H54 (cell line): Measurements from ENCODE around the gene TTLL6.

ENCODE experiments used
- DNase-seq: peaks from one replicate; pipeline ENCODE4 v3.0.0; 2011; ENCODE audit warnings: low spot score, mixed read lengths; ENCODE audit not compliant: insufficient read length
- FAIRE-seq: peaks from 3 replicates; lab custom pipeline; 2011; peaks lifted over from hg19 to GRCh38; lab: Jason Lieb, UNC
- POLR2A ChIP-seq: IDR thresholded peaks from 2 replicates; pipeline ENCODE4 v1.6.1; 2011; ENCODE audit warnings: low read depth, mild to moderate bottlenecking, low read length

TTLL6 gene

DNA sequence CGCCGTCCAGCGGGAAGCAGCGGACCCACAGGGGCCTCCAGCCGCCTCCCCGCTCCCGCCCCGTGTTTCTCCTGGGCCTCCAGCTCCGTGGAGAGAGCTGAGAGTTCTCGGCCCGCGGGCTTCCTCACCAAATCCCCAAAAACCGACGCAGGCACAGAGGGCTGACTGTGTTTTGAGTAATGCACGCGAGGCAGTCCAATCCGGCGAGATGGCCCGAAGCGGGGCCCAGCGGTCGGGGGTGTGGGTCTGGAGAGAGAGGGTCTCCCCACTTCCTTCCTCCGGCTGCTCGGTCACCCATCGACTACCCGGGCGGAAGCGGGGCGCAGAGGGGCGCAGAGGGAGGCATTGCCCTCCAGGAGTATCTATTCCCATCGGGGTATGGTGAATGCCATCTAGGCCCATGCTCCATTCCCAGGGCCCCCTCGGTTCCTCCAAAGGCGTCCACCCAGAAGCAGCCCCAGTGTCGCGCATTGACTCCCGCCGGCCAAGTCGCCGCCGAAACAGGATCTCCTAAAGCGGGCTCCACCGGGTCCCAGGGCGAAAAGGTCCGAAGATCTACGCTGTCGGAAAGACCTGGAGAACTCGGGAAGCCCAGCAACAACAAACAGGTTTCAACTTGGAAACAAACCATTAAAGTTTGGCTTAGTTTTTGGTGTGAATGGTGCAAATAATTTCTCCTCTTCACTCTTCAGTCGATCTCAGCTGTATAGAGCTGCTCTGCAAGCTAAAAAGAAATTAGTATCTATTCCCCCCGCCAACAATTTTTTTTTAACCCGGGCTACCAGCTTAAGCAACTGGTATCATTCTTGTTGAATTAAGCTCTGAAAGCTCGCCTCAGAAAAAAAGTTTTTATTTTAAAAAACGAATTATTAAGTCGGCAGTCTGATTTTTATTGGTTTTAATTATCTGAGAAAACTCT lies 69.3 kb downstream of the TTLL6 start:
- FAIRE-seq: no peak
- no peak for TF ChIP-seq POLR2A
- no peak for DNase-seq

DNA sequence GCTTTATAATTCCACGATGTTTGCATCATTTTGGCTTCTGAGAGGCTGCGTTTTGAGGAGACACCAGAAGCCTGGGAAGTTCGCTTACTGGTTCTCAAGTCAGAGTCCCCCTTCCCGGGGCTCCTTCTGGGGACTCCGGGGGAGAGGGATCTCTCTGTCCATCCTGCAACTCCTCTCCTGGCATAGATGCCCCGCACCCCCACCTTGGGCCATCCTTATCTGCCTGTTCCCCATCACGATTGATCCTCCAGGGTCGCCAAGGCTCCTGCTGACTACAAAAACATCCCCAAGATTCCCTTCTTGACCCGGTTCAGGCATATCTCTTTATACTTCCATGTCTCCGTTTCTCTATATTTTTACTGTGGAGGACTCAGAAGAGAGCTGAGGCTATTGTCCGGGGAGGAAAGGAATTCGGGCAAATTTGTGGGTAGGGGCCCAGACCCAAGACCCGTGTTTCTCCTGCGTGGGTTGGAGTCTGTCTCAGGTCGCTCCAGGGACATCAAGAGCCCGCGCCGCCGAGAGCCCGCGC lies 70.0 kb downstream of the TTLL6 start:
- TF ChIP-seq POLR2A: no peak
- FAIRE-seq (no peak), DNase-seq (no peak)

- DNase-seq (no peak), FAIRE-seq (no peak)
- no peak for TF ChIP-seq POLR2A
Measured at GRCh38 chr17:48745381-48746275, 71.4 kb downstream of the TTLL6 start.

- DNase-seq (no peak), FAIRE-seq (no peak)
- TF ChIP-seq POLR2A: no peak
Measured at GRCh38 chr17:48740537-48740936, 76.5 kb downstream of the TTLL6 start.

DNA sequence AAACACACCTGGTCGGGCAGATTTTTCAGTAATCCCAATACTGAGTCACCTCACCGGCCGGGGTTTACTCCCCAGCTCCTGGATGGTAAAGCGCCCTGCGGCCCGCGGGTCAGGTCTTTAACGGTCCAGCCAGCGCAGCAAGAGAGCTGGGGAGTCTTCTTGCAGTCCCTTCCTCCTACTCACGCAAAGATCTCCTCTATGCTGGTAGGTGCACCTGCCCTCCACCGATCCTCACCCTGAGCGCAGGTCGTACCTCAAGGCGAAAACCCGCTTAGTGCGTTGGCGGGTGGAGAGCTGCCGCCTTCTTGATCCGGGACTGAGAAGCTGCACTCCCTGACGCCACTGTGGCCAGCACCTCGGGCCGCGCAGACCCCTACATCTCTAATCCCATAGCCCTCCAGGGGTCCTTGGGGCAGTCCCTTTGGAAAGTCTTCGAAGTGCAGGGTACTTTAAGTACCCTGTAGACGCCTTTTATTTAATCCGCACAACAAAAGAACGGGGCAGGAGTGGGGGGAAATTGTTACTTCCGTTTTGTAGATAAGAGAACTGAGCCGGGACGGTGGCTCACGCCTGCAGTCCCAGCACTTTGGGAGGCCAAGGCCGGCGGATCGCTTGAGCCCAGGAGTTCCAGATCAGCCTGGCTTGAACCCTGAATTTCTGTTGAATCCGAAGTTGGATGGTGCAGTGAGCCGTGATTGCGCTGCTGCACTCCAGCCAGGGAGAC lies 78.1 kb downstream of the TTLL6 start:
- FAIRE-seq (no peak), DNase-seq (no peak)
- TF ChIP-seq POLR2A: no peak

DNA sequence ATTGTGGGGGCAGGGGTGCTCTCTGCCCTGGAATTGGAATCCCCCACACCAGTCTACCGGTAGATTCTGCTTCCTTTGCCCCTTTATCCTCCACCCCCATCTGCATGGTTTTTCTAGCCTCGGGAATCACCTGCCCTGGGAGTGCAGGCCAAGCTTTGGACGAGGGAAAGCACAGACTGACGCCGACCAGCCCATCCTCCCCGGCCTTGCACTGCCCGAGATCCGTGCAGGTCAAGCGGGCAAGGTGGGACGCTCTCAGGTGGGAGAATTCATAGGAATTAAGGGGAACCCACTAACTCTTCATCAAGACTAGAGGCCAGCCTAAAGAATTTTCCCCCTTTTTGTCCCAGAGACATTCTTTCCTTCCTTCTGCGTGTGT lies 78.6 kb downstream of the TTLL6 start:
- no peak for FAIRE-seq
- no peak for TF ChIP-seq POLR2A
- DNase-seq: no peak

DNA sequence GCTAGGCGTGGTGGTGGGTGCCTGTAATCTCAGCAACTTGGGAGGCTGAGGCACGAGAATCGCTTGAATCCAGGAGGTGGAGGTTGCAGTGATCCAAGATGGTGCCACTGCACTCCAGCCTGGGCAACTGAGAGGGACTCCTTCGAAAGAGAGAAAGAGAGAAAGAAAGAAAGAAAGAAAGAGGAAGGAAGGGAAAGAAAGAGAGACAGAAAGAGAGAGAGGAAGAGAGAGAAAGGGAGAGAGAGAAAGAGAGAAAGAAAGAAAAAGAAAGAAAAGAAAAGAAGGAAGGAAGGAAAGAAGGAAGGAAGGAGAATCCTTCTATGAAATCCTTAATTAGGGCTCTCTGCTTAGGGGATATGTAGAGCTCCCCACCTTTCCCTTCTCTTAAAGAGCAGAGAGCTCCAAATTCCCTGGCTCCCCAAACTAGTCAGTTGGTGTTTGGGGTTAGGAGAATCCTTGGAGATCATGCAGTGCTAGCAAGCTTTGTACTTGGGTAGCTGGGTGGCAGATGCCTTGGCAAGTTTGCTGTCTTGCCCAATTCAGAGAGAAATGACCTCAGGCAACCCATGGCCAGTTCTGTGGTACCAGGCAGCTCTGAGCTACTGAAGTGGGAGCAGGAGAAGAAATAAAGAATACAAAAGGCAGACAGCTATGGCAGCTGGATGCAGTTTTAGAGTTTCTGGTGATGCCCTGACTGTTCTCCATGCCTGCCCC lies 79.5 kb downstream of the TTLL6 start:
- FAIRE-seq (no peak), DNase-seq (no peak)
- TF ChIP-seq POLR2A: no peak

DNA sequence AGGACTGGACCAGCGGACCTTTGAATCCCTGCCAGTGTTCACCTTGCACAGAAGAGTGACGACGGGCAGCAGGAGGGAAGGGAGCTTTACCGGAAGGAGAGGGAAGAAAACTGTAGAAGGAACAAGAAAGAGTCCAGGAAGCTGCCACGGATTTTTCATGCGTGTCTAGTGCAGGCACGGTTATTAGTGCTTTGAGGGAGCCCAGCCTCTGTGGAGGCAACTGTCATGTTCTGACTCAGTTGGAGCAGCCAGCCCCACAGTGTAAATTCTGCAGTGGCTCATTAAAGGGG lies 82.0 kb downstream of the TTLL6 start:
- DNase-seq: no peak
- TF ChIP-seq POLR2A: no peak
- FAIRE-seq: no peak

DNA sequence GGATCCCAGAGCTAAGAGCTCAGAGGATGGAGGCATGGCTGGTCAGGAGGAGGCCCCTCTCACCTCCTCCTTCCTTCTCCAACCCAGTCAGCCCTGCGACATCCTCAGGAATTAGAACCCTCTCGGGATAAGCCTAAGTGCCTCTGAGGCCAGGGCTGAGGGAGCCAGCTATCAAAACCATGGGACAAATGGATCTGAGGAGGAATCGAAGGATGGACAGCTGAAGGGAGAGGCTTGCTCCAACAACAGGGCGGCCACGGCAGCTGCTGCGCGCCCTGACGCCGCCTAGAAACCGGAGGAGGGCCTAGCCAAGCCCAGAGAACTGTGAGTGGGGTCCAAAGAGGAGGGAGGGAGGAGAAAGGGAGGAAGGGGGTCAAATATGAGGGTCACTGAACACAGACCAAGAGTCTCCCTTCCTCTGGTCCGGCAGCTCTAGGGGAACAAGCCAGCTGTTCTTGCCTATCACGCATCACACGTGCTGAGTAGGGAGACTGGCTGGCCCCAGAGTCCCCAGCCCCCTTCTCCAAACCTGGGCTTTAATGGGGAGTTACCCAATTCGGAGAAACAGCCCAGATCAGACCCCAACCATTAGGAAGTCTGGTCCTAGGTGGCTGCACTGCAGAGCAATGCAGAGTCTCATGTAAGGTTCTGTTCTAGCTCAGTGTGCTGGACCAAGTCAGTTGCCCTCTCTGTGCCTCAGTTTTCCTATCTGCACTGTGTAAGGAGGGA lies 82.5 kb downstream of the TTLL6 start:
- FAIRE-seq (no peak), DNase-seq (no peak)
- no peak for TF ChIP-seq POLR2A

GRCh38 chr17:48733632-48734328 lies 83.2 kb downstream of the TTLL6 start:
- DNase-seq (no peak), FAIRE-seq (no peak)
- TF ChIP-seq POLR2A: no peak

DNA sequence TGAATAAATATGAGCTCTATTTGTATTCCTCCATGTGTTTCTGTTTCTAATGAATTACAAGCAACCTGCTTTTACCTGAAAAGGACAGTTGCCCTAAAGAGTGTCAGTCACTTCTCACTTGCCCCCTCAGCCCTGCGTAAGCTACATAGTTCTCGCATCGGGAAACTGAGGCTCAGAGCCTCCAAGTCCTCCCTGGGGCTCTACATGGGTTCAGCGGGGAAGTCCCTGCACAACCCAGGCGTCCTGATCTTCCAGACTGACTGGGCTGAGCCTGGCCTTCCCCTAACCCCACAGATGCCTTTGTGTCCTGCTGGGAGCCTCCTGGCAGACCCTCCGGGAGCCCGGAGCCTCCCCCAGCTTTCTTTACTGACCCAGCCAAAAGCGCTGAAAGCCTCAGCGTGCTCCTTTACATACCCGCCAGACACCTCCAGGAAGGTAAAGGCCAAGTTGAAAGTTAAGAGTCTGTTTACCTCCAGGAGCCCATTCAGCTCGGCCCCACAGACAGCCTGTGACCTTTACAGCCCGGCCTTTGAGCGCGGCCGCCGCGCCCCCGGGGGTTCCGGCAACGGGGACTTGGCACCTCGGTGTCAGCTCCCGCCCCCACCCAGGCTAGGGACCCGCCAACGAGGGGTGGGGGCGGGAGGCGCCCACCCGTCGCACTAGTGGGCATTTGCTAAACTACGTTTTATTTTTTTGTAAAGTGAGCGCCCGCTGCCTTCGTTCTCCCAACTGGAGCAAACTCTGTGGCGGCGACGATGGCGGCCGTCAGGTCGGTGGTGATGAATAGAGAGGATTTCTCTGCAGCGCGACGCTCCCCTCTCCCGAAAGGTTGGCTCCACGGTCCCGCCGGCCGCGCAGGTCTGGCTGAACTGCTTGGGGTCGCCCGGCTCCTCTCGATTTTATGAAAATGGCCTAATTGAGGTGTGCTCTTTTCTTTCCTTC lies 84.1 kb downstream of the TTLL6 start:
- TF ChIP-seq POLR2A: no peak
- FAIRE-seq (no peak), DNase-seq (no peak)

GRCh38 chr17:48731355-48731754 lies 85.7 kb downstream of the TTLL6 start:
- no peak for TF ChIP-seq POLR2A
- no peak for FAIRE-seq
- no peak for DNase-seq
